GM18868 (cell line): ENCODE measurements around the gene SNAPC1.
"Not testable (repeated sequence)": the region's sequence is repeated elsewhere in the genome, so short reads cannot be mapped to it uniquely, and the experiment has no call there.

Experiments used
- ATAC-seq: cut with Tn5 transposase; IDR thresholded peaks from one replicate; pipeline ENCODE4 v1.9.1; 2021; ENCODE audit warnings: mild to moderate bottlenecking, moderate library complexity; ENCODE audit not compliant: unreplicated experiment

SNAPC1 gene

DNA sequence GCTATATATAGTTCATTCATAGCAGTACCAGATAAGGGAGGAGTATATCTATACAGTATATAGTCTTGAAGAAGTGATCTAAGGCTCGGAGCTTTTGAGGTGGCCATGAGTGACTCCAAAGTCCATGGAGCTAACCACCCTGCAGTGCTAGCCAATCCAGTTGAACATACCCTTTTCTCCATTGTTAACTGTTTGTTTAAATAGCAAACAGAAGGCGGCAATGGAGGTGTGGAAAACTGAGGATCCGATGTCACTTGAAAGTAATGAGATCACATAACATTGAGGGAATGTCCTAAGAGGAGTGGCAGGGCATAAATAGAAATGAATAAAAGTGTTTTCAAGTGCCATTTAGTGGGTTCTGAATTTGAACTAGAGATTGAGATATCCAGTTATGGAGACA, 12.4 kb upstream of the SNAPC1 start:
- ATAC-seq: no peak

DNA sequence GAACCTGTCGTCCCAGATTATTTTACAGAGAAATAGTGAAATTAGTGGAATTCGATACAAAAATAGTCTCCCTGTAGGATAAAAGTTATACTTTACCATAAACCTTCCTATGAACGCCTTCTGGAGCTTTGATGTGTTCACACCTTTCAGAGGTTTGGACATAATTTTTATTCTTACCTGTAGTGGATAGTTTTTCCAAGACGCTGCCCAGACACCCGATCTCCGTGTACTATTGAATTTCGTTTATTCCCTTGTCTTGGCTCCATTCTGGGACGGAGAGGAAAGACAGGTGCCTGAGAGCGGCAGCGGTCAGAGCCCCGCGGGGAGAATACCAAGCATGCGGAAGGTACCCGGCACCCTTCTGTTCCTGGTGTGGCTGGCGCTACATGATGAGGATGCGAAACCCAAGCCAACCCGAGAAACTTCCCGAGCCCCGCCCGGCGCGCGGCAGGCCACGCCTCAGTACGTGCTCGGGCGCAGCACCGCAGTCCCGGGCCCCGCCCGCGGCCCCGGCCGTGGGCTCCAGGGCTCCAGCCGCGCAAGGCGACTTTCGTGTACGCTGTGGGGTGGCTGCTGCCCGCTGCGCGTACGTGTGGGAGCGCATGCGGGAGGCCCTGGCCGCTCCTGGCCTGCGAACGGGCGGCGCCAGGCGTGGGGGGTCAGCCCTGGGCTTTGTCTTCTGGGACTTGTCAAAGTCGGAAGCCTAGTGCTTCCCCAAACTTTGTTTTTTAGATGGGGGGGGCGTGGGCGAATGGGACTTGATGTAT, 11.3 kb upstream of the SNAPC1 start:
- peak; percentile 82 for ATAC-seq

DNA sequence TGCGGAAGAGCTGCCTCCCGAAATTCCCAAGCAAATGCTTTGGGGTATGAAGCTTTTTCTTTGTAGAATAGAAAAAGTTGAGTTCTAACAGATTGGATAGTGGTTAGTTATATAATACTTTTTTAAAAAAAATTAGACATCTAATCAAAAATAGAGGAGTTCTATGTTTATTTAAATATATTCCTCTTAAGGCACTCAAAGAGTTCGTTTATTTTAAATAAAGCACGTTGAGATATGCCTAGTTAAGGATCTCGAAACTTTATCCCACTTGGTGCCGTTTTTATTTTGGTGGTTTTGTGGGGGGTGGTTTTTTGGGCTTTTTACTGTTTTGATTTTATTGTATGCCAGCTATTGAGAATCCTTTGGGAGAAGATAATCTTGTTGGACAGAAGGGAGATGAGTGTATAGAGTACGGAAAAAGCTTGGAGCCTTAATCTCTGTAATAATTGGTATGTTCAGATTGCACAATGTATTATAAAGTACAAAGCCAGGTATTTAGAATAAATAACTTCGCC, 10.7 kb upstream of the SNAPC1 start:
- no peak for ATAC-seq

DNA sequence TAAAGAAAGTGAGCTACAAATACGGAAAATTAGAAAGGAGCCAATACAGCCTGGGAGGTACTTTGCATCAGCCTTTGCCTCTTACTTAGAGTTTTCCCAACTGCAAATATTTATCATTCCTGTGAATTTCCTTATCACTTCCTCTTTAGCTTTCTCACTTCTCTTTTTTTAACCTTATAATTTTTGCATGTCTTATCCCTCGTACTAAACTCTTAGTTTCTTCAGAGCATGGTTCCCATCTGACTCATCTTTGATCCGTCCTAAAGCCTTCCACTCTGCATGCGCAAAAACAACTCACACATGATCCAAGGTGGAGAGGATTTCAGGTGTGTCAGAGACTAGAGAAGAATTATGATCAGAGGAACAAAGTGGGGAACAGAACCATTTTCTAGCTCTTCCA, 9.6 kb upstream of the SNAPC1 start:
- peak; percentile 61 for ATAC-seq

DNA sequence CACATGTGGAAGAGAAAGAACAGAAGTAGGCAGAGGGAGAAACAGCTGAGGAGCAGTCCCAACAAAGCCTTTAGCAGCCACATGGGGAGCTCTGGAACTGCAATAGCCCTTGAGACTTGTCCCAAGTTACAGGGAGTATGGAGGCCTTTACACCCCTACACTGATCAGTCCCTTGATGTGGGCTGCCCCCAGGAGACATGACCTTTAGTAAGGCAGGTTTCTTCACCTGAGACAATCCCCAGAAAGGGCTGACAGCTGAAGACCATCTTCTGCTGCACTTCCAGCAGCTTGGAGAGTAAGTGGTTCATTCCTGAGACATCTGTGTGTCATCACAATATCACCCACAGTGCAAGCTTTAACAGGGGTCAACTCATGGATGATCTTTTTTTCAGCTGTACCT, 8.6 kb upstream of the SNAPC1 start:
- no peak for ATAC-seq

DNA sequence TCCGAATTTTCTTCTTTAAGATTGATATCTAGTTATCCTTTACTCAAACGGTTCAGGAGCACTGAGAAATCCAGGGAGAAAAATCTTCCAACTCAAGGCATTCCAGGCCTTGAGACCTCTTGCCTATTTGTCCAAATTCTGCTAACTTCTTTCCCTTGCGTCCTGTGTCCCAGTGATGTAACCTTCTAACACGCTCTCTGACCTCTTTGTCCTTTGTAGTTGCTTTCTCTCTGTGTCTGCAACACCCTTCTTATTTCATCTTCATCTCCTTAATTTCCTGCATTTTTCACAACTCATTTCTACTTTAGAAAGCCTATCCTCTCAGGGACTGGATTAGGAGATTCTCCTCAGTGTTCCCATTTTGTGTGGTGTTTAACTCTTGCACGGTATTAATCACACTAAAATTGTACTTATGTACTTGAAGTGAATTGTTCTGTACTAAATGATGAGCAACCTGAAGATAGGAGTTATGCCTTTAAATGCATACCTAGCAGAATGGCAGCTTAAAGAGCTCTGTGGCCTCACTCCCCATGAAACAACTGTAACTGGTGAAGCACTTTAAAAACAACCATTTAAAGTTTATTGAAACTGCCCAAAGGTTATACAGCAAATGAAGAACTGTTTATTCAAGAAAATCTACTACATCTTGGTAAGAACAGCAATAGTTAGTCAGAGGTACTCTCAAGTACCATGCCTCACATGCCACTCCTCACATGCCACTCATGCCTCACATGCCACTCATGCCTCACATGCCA, 7.4 kb upstream of the SNAPC1 start:
- no peak for ATAC-seq

DNA sequence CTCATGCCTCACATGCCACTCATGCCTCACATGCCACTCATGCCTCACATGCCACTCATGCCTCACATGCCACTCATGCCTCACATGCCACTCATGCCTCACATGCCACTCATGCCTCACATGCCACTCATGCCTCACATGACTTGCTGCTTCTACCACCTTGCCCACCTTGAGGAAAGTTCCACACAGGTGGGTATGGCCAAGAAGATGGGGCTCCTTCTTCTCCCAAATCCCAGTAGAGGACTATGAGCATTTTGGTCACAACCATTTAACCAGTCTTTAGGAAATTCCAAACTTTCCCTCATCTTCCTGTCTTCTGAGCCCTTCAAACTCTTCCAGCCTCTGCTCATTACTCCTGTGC, 6.9 kb upstream of the SNAPC1 start:
- not testable (repeated sequence) for ATAC-seq

DNA sequence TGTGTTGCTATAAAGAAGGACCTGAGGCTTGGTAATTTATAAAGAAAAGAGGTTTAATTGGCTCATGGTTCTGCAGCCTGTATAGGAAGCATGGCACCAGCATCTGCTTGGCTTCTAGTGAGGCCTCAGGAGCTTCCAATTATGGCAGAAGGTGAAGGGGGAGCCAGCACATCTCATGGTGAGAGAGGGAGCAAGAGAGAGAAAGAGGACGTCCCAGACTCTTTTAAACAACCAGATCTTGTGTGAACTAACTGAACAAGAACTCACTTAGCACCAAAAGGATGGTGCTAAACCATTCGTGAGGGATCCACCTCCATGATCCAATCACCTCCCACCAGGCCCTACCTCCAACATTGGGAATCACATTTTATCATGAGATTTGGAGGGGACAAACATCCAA, 6.1 kb upstream of the SNAPC1 start:
- no peak for ATAC-seq

DNA sequence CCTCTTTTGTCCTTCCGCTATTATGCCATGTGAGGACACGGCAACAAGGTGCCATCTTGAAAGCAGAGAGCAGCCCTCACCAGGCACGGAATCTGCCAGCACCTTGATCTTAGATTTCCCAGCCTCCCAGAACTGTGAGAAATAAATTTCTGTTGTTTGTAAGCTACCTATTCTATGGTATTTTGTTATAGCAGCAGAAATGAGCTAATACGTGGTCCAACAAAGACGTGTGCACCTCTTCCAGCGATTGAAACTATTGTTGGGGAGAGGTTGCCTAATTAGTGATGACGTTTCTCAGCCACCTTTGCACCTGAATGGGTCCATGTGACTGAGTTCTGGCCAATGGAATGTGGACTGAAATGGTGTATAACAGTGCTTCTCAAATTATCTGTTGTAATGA, 2.3 kb upstream of the SNAPC1 start:
- ATAC-seq: no peak

DNA sequence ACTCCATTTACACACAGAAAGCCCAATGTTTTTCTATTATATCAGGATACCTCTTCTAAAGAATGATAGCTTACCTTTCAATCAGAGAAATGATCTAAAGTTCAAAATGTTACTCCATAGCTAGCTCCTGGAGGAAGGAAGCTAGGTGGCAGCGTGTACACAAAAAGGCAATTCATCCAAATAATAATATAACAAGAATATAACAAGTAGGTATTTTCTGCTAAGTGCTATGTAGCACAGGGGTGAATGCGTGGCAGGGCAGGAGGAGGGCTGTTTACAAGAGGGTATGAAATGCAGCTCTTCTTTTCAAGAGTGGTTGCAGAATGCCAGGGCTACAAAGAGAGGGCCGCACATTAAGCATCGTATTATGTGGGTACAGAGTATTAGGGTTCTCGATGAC, 663 bp upstream of the SNAPC1 start:
- peak; percentile 3 for ATAC-seq

DNA sequence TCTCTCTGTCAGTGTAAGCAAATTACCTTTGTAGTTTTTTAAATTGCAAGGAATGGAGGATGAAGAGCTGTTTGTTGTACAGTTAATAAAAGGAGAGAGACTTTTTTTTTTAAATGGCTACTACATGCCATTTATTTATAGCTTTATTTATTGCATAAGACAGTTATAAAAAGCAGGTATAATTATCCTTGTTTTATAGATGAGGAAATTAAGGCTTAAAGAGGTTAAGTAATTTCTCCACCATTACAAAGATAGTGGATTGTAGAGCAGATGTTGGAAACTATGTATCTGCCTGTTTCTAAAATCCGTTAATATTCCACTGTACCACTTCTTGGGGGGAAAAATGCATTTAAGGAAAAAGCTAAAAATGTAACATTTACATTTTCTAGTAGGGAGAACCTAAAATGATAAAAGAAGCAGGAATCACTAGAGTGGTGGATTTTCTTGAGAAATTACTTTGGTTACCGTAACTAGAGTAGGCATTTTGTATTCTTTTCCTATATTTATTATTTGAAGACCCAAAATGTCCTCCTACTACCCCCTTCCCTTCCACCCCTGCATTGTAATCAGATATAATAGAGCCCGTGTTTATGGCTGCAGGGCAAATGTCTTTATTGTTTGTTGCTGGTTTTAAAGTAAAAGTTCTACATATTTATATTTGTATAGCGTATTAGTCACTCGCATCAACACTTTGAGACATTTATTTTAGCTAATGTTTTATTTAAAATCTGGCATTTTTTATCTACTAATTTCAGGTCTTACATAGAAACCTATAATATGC, 2.3 kb downstream of the SNAPC1 start:
- no peak for ATAC-seq

DNA sequence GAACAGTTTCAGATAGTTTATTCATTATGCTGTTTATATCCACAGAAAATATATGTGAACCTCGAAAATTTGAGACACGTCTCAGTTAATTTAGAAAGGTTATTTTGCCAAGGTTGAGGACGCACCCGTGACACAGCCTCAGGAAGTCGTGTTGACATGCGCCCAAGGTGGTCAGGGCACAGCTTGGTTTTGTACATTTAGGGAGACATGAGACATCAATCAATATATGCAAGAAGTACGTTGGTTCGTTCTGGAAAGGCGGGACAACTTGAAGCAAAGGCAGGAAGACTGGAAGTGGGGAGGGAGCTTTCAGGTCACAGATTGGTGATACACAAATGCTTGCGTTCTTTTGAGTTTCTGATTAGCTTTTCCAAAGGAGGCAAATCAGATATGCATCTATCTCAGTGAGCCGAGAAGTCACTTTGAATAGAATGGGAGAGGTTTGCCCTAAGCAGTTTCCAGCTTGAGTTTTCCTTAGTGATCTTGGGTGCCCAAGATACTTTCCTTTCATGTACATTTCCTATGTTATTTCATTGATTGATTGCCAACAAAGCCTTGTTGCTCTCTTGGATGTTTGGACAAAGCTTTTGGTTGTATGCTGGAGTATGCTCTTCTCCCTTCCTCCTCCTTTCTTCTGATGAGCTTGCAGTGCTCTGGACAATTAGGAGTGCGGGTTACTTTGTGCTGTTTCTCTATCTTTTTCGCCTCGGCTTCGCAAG, 3.2 kb downstream of the SNAPC1 start:
- no peak for ATAC-seq

DNA sequence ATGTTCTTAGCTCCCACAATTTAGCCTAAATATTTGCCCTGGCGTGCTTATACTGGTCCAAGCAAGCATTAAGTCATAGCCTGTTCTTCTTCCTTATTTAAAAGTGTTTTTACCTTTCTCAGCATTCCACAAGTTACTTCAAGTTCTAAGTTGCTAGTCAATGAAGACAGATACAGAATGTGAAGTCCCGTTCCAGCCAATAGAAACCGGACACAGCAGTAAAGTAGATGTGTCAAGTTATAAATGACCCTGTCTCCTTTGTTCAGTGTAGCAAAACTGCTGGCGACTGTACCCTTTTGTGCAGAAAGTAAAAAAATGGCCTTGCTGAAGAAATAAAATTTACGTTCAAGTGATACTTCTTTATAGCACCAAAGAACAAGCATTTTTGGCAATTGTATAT, 3.9 kb downstream of the SNAPC1 start:
- ATAC-seq: no peak

DNA sequence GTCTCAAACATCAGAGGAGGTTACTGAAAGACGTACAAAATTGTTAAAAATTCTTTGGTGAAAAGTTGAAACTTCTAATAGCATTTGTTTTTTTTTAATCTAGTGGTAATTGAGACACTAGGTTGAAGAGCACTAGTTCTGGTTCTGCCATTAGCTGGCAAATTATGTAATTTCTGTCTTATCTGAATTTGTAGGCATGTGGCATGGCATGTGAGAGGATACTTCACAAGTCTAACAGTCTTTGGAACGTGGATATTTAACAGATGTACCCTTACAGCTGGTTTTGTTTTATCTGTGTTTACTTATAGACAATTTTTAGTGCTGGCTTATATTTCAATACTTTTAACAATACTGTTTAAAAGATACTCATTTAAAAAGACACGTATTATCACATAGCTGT, 6.0 kb downstream of the SNAPC1 start:
- ATAC-seq: no peak

DNA sequence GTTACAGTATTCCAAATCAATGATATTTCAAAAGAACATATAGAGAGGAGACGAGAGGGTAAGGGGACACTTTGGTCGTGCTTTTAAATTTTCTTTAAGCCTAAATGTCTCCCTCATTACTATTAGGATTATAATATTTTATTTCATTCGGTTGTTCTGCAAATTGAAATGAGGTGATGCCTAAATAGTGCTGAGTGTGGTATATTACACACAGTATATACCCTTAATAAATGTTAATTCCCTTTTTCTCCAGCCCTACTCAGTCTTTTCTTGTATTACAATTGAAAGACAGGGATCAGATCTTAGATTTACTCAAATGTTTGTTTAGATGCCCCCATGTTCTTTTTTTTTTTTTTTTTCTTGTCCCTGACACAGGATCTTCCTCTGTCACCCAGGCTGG, 7.7 kb downstream of the SNAPC1 start:
- no peak for ATAC-seq

DNA sequence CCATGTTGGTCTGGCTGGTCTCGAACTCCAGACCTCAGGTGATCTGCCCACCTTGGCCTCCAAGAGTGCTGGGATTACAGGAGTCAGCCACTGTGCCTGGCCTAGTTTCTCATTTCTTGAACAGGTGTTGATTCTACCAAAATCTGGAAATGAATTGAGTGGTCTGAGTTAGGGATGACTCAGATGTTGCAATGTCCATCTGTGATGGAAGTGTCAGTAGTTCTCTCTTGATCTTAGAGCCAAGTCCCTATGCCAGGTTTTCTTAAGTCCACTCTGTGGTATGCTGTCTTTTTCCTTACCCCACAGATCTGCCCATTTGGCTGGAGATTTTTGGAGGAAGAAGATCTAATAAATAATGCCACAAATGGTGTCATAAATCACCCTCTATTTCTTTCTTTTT, 12.6 kb downstream of the SNAPC1 start:
- ATAC-seq: no peak

DNA sequence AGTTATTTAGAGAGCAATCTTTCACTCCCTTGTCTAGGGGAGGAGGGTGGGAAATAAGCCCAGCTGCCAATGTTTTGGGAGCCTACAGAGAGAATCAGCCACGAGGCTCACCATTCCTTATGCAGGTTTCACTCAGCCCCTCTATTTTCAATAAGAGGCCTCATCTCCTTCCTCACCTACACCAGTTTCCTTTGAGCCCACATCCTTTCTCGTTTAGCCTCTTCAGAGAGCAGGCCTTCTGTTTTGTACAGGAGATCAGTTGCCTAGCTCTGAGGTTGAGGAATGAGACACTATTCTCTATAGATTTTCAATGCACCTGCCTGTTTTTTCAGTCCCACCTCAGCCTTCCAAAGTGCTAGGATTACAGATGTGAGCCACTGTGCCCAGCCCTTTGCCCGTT, 17.9 kb downstream of the SNAPC1 start:
- peak; percentile 76 for ATAC-seq

DNA sequence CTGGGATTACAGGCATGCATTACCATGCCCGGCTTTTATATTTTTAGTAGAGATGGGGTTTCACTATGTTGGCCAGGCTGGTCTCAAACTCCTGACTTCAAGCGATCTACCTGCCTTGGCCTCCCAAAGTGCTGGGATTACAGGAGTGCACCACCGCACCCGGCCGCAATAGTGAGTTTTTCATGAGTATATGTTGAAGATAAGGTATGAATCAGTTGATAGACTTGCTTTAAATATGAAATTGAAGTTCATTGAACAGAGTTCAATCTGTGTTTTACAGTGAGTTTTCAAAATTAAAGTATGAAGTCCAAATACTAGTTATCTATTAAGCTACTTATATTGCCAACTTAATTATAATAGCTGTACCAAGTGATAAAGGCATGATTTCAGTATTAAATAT, 35.1 kb downstream of the SNAPC1 start:
- no peak for ATAC-seq

DNA sequence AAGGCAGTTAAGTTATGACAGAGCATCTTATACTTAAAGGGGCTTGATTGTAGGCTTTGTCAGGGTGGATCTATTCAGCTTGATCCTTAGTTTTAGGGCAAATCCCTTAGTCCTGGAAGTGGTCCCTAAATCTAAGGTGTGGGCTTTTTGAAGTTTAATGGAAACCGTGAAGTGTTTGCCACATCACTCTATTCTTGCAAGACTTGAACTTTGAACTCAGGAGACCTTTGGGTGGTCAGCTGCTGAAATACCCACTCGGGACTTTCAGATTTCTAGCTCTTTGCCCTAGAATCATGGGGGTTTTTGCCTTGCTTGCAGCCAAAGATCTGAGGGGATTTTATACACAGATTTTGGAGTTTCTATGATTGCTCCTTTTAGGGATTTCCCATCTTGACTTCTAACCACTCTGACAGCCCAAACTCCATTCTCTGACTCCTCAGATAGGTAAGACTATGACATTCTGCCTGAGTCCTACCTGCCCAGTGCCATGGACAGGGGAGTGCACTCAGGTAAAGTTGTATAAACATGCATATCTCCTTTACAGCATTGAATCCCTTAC, 39.9 kb downstream of the SNAPC1 start:
- peak; percentile 64 for ATAC-seq

DNA sequence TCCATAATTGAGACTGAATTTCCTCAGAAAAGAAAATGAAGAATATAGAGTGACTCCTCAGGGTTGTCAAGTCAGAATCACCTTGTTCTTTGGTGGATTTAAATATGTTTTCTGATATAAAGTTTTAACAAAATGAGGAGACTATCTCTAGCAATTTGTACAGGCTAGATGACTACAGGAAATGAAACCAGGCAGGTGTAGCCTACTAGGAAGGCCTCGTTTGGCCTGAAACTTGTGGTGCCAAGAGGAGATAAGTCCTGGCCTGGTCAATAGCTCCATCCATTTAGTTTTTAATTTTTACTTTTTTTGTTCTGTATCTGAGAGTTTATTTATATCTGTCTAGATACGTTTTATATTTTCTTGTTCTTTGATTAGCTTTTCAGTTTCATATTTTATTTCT, 41.5 kb downstream of the SNAPC1 start:
- ATAC-seq: peak; percentile 66

DNA sequence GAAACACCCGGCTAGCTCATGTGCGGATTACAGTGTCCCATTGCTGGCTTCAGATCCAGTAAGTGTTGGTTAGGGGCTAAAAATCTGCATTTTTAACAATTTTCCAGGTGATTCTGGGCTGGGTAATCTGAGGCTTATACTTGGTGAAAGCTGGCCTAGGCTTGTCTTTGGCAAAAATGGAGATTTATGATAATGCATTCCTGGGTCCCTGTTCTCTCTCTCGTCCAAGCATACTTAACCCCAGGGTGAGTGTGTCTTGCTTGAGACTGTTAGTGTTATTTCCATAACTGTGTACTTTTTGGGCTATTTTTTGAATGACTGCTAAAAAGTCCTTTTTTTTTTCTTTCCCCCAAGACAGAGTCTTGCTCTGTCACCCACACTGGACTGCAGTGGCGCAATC, 43.2 kb downstream of the SNAPC1 start:
- no peak for ATAC-seq
